CD4-positive, CD25-positive, alpha-beta regulatory T cell (primary cell): ENCODE measurements around the gene PRDM16. TPM values are rescaled to one million over a fixed set of nuclear protein-coding genes. Genes with fewer than 3 reads are reported as not detected.

Experiments
- ATAC-seq, 2 donors: fragments of 150-1000 bp; cut with Tn5 transposase; one replicate each; pipeline ENCODE4 v1.10.0; 2021; ENCODE audit warnings: low read depth in 2 of 2, moderate number of reproducible peaks in 2 of 2, moderate library complexity in 1 of 2
- DNase-seq, 3 donors: peaks; one replicate each; pipeline versions ENCODE4 v3.0.0 to v3.0.0-alpha.2; 2012 to 2022; ENCODE audit warnings: mixed read lengths in 1 of 3
- H3K27ac ChIP-seq: one replicate; pipeline ENCODE4 v1.7.0; 2013; ENCODE audit warnings: mild to moderate bottlenecking, low read length; ENCODE audit not compliant: insufficient read depth, poor library complexity, severe bottlenecking
- H3K27me3 ChIP-seq: one replicate; pipeline ENCODE4 v1.7.0; 2013; ENCODE audit warnings: low read length; ENCODE audit not compliant: control insufficient read depth, insufficient read depth
- H3K36me3 ChIP-seq: one replicate; pipeline ENCODE4 v1.7.0; 2013; ENCODE audit warnings: mild to moderate bottlenecking, low read length, moderate library complexity; ENCODE audit not compliant: control insufficient read depth, insufficient read depth
- H3K4me1 ChIP-seq: 2 replicates; pipeline ENCODE4 v1.7.0; 2013; ENCODE audit warnings: mild to moderate bottlenecking, low read length; ENCODE audit not compliant: insufficient read depth, control insufficient read depth, poor library complexity, severe bottlenecking
- H3K4me3 ChIP-seq: one replicate; pipeline ENCODE4 v1.7.0; 2013; ENCODE audit warnings: low read depth, mild to moderate bottlenecking, low read length, moderate library complexity
- H3K9me3 ChIP-seq, 2 experiments: 1 replicate in 1 of 2; 2 replicates in 1 of 2; pipeline ENCODE4 v1.7.0; 2013; ENCODE audit warnings: low read length in 2 of 2, mild to moderate bottlenecking in 1 of 2, moderate library complexity in 1 of 2; ENCODE audit not compliant: control insufficient read depth in 2 of 2
- H3K27ac Mint-ChIP-seq, 3 donors: one replicate each; pipeline ENCODE4 v1.8.0; 2020 to 2022; ENCODE audit warnings: mild to moderate bottlenecking in 3 of 3, mixed read lengths in 3 of 3, moderate library complexity in 2 of 3
- H3K27me3 Mint-ChIP-seq: one replicate; pipeline ENCODE4 v1.8.0; 2022; ENCODE audit warnings: mild to moderate bottlenecking, mixed read lengths
- H3K36me3 Mint-ChIP-seq: one replicate; pipeline ENCODE4 v1.8.0; 2020; ENCODE audit warnings: mixed read lengths
- H3K4me1 Mint-ChIP-seq, 4 donors: one replicate each; pipeline ENCODE4 v1.8.0; 2020 to 2022; ENCODE audit warnings: mixed read lengths in 4 of 4, mild to moderate bottlenecking in 1 of 4
- H3K4me3 Mint-ChIP-seq, 4 donors: one replicate each; pipeline ENCODE4 v1.8.0; 2020 to 2022; ENCODE audit warnings: mild to moderate bottlenecking in 4 of 4, mixed read lengths in 4 of 4, moderate library complexity in 3 of 4
- H3K9me3 Mint-ChIP-seq, 7 donors: one replicate each; pipeline ENCODE4 v1.8.0; 2020 to 2022; ENCODE audit warnings: mixed read lengths in 7 of 7, mild to moderate bottlenecking in 3 of 7, moderate library complexity in 2 of 7
- polyA plus RNA-seq, 4 donors: library from polyadenylated mRNA; unstranded; fragments of 300-500 nt; fragmentation: Illumina TruSeq; gene quantifications; one replicate each; pipeline ENCODE4 v1.2.3, GENCODE V29; 2021
- total RNA-seq: library from RNA; stranded (reverse); gene quantifications from one replicate; pipeline ENCODE4 v1.2.3, GENCODE V29; 2022

Gene PRDM16
- total and polyA plus RNA-seq, 5 donors from 2014 or later, result 0.27 TPM; not detected in 4

DNA sequence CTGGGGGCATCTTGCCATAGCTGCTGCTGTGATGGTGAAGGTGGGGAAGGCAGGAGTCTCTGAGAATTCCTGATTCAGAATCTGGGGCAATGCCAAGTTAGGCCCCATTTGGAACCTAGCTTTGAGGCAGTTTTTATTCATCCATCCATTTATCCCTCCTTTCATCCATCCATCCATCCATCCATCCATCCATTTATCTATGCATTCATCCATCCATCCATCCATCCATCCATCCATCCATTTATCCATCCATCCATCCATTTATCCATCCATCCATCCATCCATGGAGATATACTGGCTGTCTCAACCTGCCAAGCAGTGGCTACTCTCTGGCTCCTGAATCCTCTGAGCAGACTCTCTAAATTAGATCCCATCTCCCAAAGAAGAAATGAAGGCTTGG is 83.1 kb downstream of the PRDM16 start:
- no peak overlapping the region for H3K27ac ChIP-seq
- H3K36me3 Mint-ChIP-seq, result no peaks in the 10 kb centered on the region
- H3K9me3 Mint-ChIP-seq, result no peaks in the 10 kb centered on the region
- no peaks in the 10 kb centered on the region for H3K27me3 ChIP-seq
- H3K4me3 ChIP-seq, result no peak overlapping the region
- H3K36me3 ChIP-seq, result no peaks in the 10 kb centered on the region
- H3K27ac Mint-ChIP-seq, result no peak overlapping the region
- DNase-seq (no peak), ATAC-seq (no peak)
- H3K4me1 ChIP-seq, result no peaks in the 10 kb centered on the region
- H3K4me3 Mint-ChIP-seq, result no peak overlapping the region
- H3K9me3 ChIP-seq, result no peaks in the 10 kb centered on the region
- no peaks in the 10 kb centered on the region for H3K4me1 Mint-ChIP-seq
- peaks cover 11% of the 10 kb centered on the region for H3K27me3 Mint-ChIP-seq

DNA sequence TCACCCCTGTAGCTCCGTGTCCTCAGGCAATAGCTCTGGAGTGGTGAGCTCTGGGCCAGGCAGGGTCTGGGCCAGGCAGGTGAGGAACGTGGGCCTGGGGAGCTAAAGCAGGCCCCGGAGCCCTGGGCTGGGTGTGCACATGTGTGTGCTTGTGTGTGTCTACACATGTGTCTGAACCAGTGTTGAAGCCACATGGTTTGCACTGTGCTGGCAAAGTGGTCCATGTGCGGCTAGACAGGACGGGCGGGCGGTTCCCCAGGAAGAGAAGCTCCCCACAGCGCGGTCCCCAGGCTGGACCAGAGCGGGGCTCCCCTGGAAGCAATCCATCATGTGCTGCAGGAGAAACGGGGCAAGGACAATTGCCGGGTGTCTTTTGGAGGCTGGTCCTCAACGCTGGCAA is 84.2 kb downstream of the PRDM16 start:
- Mint-ChIP-seq H3K27me3 (peaks cover 11% of the 10 kb centered on the region), H3K27ac (no peak overlapping the region), H3K4me3 (no peak overlapping the region), H3K9me3 (no peaks in the 10 kb centered on the region), H3K4me1 (no peaks in the 10 kb centered on the region), H3K36me3 (no peaks in the 10 kb centered on the region)
- no peak overlapping the region for H3K27ac ChIP-seq
- ATAC-seq (no peak), DNase-seq (no peak)
- no peak overlapping the region for H3K4me3 ChIP-seq
- H3K27me3 ChIP-seq, result no peaks in the 10 kb centered on the region
- H3K36me3 ChIP-seq, result no peaks in the 10 kb centered on the region
- no peaks in the 10 kb centered on the region for H3K4me1 ChIP-seq
- no peaks in the 10 kb centered on the region for H3K9me3 ChIP-seq

DNA sequence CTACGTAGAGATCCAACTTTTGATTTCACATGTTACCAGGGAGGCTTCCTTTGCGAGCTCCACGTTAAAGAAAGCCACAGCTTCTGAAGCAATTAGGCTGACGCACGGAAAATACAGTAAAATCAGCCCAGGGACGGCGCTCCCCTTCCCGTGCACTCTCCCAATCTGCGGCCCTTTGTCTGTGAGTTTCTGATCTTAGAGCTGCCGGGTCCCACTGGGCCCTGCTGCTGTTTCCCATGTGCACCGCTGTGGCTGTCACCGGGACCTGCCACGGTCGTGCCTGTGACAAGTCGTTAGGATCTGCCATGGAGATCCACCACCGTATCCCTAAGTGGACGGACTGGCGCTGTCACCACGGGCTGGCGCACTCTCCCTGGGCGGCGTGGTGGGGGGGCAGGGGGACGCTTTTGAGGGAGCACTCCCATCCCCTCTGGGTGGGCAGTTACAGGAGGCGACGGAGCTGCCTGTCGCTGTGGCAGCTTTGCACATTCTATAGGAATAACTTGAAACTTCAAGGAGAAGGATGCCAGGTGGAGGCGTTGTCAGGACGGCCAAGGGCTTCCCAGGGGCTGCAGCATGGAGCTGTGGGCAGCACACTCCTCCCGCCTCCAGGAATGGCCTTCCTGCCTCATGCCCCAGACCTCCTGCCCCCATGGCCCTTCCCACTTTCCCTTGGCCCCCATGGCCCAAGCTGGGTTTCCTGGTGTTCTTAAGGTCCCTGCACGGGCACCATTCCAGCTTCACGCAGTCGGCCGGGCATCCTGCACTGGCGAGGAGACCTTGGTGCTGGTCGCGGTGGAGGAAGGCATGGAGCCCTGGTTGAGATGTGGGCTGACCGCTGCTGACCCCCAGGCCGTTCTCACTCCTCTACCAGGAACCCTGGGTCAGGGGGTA is 85.1 kb downstream of the PRDM16 start:
- Mint-ChIP-seq H3K4me3 (no peak overlapping the region), H3K9me3 (no peaks in the 10 kb centered on the region), H3K27ac (no peak overlapping the region), H3K27me3 (peaks cover 11% of the 10 kb centered on the region), H3K36me3 (no peaks in the 10 kb centered on the region), H3K4me1 (no peaks in the 10 kb centered on the region)
- Histone ChIP-seq H3K27ac (no peak overlapping the region), H3K36me3 (no peaks in the 10 kb centered on the region), H3K4me3 (no peak overlapping the region), H3K9me3 (no peaks in the 10 kb centered on the region), H3K4me1 (no peaks in the 10 kb centered on the region), H3K27me3 (no peaks in the 10 kb centered on the region)
- DNase-seq (no peak), ATAC-seq (no peak)

DNA sequence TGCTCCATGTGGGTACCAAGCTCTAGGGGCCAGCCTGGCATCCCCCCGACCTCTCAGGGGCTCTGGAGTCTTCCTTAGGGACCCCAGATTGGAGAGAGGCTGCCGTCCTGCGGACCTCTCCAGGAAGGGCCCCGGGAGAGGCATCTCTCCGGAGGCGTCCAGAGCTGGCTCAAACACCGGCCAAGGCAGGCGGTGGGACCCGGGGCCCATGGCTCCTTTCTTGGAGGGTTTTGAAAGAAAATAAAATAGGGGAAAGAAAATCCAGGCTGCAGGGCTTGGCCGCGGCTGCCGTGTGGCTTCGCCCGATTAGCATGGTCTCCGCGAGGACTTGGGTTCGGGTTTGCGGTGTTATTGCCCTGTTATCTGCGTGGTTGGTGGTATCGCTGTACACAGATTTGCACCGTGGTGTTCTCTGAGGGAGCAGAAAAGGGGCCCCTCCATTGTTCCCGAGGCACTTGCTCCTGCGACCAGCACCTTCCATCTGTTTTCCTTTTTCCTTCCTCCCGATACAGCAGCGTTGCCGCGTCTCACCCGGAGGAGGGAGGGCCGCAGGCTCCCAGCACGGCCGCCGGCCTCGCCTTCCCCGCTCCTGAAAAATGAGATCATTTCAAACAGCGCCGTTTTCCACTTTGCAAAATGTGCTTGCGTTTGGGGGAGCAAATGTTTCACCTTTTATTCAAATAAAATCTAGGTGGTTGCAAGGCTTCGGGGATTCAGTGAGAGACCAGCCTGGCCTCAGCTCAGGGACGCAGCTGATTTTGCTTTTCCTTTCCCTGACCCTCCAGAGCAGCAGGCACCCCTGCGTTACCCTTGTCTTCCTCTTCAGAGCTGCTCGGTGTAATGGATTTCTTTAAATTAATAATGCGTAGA is 86.3 kb downstream of the PRDM16 start:
- H3K36me3 Mint-ChIP-seq, result no peaks in the 10 kb centered on the region
- Histone ChIP-seq H3K9me3 (no peaks in the 10 kb centered on the region), H3K27ac (no peak overlapping the region), H3K36me3 (no peaks in the 10 kb centered on the region), H3K4me1 (no peaks in the 10 kb centered on the region), H3K4me3 (no peak overlapping the region), H3K27me3 (no peaks in the 10 kb centered on the region)
- H3K27me3 Mint-ChIP-seq, result peaks cover 16% of the 10 kb centered on the region
- no peak for DNase-seq
- ATAC-seq, result no peak
- H3K4me3 Mint-ChIP-seq, result no peak overlapping the region
- peaks cover 0 to 2% (median 0%) of the 10 kb centered on the region in 7 donors for H3K9me3 Mint-ChIP-seq
- H3K27ac Mint-ChIP-seq, result no peak overlapping the region
- H3K4me1 Mint-ChIP-seq, result no peaks in the 10 kb centered on the region

DNA sequence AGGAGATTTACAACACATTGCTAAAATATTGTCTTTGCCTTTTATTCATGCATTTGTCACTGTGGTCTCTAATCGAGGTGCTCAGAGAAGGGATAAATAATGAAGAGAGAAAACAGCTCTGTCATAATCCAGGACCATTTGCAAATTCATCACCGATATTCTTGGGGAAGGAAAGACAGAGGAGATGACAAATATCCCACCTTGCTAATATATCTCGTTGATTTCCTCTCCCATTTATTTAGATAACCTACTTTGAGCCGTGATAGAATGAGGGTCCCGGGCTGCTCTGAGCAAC is 86.9 kb downstream of the PRDM16 start:
- Histone ChIP-seq H3K4me3 (no peak overlapping the region), H3K27me3 (no peaks in the 10 kb centered on the region), H3K4me1 (no peaks in the 10 kb centered on the region), H3K27ac (no peak overlapping the region), H3K9me3 (no peaks in the 10 kb centered on the region), H3K36me3 (no peaks in the 10 kb centered on the region)
- H3K27ac Mint-ChIP-seq, result no peak overlapping the region
- peaks cover 0 to 2% (median 0%) of the 10 kb centered on the region in 7 donors for H3K9me3 Mint-ChIP-seq
- no peaks in the 10 kb centered on the region for H3K36me3 Mint-ChIP-seq
- H3K4me1 Mint-ChIP-seq, result peaks cover 0 to 3% (median 0%) of the 10 kb centered on the region in 4 donors
- H3K4me3 Mint-ChIP-seq, result no peak overlapping the region
- H3K27me3 Mint-ChIP-seq, result peaks cover 16% of the 10 kb centered on the region
- DNase-seq (no peak), ATAC-seq (no peak)

DNA sequence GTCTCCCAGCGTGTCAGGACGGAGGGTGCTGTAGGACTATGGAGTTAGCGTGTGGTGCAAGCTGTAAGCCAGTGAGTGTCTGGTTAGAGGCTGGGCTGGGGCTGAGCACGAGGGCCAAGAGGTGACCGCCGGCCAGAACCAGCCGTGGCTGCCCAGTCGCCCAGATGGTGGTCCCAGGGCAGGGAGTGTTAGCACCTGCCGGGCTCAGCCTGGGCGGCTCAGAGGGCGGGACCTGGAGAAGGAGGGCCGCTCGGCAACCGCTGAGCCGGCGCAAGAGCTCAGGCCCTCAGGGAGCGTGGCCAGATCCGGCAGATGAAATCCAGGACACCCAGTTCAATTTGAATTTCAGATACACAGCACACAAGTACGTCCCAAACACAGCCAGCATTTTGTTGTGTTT is 87.9 kb downstream of the PRDM16 start:
- peak overlapping the region in 1 of 3 donors; percentile 5 for H3K27ac Mint-ChIP-seq
- H3K9me3 Mint-ChIP-seq, result peaks cover 0 to 2% (median 0%) of the 10 kb centered on the region in 7 donors
- Histone ChIP-seq H3K36me3 (no peaks in the 10 kb centered on the region), H3K27ac (no peak overlapping the region), H3K9me3 (no peaks in the 10 kb centered on the region), H3K4me3 (no peak overlapping the region), H3K4me1 (no peaks in the 10 kb centered on the region), H3K27me3 (no peaks in the 10 kb centered on the region)
- H3K4me1 Mint-ChIP-seq, result peaks cover 0 to 5% (median under 1%) of the 10 kb centered on the region in 4 donors
- H3K4me3 Mint-ChIP-seq, result no peak overlapping the region
- H3K36me3 Mint-ChIP-seq, result no peaks in the 10 kb centered on the region
- ATAC-seq (no peak), DNase-seq (no peak)
- H3K27me3 Mint-ChIP-seq, result peaks cover 16% of the 10 kb centered on the region

DNA sequence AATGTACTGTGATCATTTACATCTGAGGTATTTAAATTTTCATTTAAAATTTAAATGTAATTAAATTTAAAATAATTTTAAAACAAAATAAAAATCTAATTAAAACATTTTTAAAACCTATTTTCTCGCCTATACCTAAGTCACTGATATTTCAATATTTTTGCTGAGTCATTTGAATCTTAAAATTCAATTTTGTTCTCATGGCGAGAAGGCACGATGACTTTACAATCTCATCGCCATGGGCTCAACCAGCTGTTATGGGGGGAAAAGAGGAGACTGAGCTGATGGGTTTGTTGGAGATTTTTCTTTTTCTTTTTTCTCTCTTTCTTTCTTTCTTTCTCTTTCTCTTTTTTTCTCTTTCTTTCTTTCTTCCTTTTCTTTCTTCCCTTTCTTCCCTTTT is 89.3 kb downstream of the PRDM16 start:
- H3K27ac Mint-ChIP-seq, result no peak overlapping the region
- H3K27ac ChIP-seq, result no peak overlapping the region
- H3K4me1 Mint-ChIP-seq, result peaks cover 0 to 5% (median under 1%) of the 10 kb centered on the region in 4 donors

More for the DNA sequence above, 89.3 kb downstream of the PRDM16 start:
- no peaks in the 10 kb centered on the region for H3K36me3 ChIP-seq
- Mint-ChIP-seq H3K4me3 (no peak overlapping the region), H3K9me3 (peaks cover 0 to 2% (median 0%) of the 10 kb centered on the region in 7 donors), H3K36me3 (no peaks in the 10 kb centered on the region), H3K27me3 (peaks cover 16% of the 10 kb centered on the region)
- H3K27me3 ChIP-seq, result no peaks in the 10 kb centered on the region
- H3K9me3 ChIP-seq, result no peaks in the 10 kb centered on the region
- ATAC-seq (no peak), DNase-seq (no peak)
- no peak overlapping the region for H3K4me3 ChIP-seq
- H3K4me1 ChIP-seq, result no peaks in the 10 kb centered on the region
